Fibroblast of mammary gland (primary cell): ENCODE results near the gene TOX3.
A peak's percentile ranks its signal among the peaks of the same experiment; 100 is the strongest.

Source experiments
- DNase-seq: peaks from one replicate; pipeline ENCODE4 v3.0.0-alpha.2; 2010; ENCODE audit warnings: low read depth
- H3K4me3 ChIP-seq: 2 replicates; pipeline ENCODE4 v1.5.1; 2011; ENCODE audit warnings: low read depth, mild to moderate bottlenecking, low read length, moderate library complexity; ENCODE audit not compliant: control insufficient read depth
- TF ChIP-seq, protein P1 (sequence below): conservative IDR thresholded peaks from 2 replicates; pipeline ENCODE4 v1.5.1; 2011; ENCODE audit warnings: low read depth, low read length, inconsistent platforms; ENCODE audit not compliant: control insufficient read depth, insufficient read depth

Gene TOX3

GRCh38 chr16:52555572-52555971 lies 8.6 kb upstream of the TOX3 start:
- no peak for DNase-seq
- no peak overlapping the region for H3K4me3 ChIP-seq
- TF ChIP-seq, protein P1, sequence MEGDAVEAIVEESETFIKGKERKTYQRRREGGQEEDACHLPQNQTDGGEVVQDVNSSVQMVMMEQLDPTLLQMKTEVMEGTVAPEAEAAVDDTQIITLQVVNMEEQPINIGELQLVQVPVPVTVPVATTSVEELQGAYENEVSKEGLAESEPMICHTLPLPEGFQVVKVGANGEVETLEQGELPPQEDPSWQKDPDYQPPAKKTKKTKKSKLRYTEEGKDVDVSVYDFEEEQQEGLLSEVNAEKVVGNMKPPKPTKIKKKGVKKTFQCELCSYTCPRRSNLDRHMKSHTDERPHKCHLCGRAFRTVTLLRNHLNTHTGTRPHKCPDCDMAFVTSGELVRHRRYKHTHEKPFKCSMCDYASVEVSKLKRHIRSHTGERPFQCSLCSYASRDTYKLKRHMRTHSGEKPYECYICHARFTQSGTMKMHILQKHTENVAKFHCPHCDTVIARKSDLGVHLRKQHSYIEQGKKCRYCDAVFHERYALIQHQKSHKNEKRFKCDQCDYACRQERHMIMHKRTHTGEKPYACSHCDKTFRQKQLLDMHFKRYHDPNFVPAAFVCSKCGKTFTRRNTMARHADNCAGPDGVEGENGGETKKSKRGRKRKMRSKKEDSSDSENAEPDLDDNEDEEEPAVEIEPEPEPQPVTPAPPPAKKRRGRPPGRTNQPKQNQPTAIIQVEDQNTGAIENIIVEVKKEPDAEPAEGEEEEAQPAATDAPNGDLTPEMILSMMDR = no peak

DNA sequence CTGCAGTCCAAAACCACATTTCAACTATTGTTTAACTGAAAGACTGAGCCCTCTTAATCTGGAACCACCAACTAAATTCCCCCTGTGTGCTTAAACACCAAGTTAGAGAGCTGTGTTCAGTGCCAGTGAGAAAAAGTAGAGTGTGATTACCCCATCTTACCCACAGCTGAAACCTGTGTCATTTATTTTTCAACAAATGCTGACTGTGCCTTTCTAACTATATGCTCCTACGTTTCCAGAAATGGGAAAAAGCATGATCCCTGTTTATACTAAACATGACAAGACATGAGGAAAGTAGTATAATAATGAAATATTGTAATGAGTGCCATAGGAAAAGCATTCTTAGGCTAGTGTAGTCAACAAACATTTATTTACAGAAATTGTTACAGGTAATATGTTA lies 7.4 kb upstream of the TOX3 start:
- no peak overlapping the region for H3K4me3 ChIP-seq
- DNase-seq = no peak
- TF ChIP-seq, protein P1 = no peak

DNA sequence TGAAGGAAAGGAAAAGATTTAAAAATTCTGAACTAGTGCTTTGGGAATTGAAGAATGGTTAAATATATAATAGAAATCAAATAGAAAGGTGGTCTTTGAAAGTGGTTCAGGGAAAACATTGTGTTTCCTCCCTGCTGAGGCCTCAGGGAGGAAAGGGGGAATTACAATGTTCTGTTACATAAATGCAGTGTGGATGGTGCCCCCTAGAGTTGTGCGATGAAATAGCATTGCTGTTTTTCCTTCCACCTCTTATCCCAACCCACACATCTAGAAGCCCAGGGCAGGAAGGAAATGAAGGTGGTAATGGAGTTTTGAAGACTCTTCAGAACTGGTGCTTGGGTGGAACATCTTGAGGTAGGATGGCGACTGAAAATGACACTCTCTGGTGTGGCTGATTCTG lies 6.4 kb upstream of the TOX3 start:
- H3K4me3 ChIP-seq = no peak overlapping the region
- DNase-seq = no peak

DNA sequence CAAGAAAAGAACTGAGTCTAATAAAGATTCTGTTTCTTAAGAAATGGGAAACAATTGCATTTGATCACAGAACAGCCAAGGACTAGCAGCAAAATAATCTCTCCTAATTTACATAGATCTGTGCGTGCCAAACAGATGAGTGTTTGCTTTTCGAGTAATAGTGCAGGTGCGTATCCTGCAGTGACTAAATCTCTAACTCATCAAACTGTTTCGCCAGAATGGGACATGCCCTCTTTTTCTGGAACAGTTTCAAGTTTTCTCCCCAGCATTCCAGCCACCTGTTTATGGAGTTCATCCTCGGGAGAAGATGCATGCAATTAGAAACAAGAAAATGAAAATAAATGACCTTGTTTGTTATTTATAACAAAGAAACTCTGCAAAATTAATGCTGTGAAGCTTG lies 5.7 kb upstream of the TOX3 start:
- DNase-seq = no peak
- TF ChIP-seq, protein P1 = no peak
- H3K4me3 ChIP-seq = no peak overlapping the region

More for the DNA sequence above, 6.4 kb upstream of the TOX3 start:
- TF ChIP-seq, protein P1 = no peak

DNA sequence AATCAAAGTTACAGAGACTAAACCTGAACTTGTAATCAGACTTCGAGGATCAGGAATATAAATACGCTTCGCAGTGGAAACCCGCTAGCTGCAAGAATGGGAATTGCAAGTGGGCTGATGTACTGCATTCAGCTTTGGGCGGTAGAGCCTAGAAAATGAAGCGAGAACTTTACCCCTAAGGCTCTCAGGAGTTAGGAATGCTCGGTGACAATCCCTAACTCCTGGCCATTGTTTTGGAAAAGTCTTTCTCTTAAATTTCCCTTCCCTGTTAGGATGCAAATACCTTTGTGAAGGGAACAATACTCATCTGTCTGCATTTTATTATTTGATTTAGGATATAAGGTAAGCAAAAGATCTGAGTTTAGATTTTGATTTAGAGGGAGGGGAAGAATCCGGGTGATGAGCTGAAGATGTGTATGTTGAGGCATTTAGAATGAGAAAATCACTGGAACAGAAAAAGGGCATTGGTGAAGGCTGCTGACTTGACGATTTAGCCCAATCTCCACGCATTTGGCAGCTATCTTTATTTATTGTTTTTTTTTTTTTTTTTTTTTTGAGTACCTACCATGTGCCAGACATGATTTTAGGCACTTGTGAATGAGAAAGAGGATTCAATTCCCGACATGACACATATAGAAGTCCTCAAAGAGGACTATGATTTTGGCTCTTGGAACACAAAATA lies 2.2 kb upstream of the TOX3 start:
- H3K4me3 ChIP-seq = no peak overlapping the region
- peak; percentile 0 for DNase-seq
- TF ChIP-seq, protein P1 = peak; percentile 18

- TF ChIP-seq, protein P1 = no peak
- no peak for DNase-seq
- H3K4me3 ChIP-seq = no peak overlapping the region
These were observed 1.5 kb upstream of the TOX3 start for GRCh38 chr16:52548261-52549010.
